GM12878 (cell line): Measurements from ENCODE around the gene CDCA7L. TPM values are rescaled to one million over a fixed set of nuclear protein-coding genes. Genes with fewer than 3 reads are reported as not detected.

Experiments used
- ATAC-seq: fragments of 200-7000 bp; cut with Tn5 transposase; 3 replicates; pipeline ENCODE4 v1.9.1; 2020; ENCODE audit warnings: mild to moderate bottlenecking, moderate library complexity
- BruUV-seq: library from RNA; stranded (reverse); fragments of 400-500 nt; replicated peaks from 2 replicates; lab custom pipeline; 2021; lab: Mats Ljungman, UMichigan
- CTCF ChIA-PET: fragments of 300-600 bp; sonication (Branson Sonifier 250); formaldehyde crosslinking; extraction: SDS; loops from one replicate; lab custom pipeline; 2021; ENCODE audit warnings: inconsistent platforms; lab: Yijun Ruan, JAX
- POLR2A ChIA-PET: fragments of 350-600 bp; formaldehyde crosslinking; extraction: SDS; loops from one replicate; lab custom pipeline; 2021; ENCODE audit warnings: inconsistent platforms; lab: Charles Lee
- RAD21 ChIA-PET: fragments of 300-600 bp; sonication (Branson Sonifier 250); formaldehyde crosslinking; loops from one replicate; lab custom pipeline; 2023; ENCODE audit warnings: antibody characterized with exemption; ENCODE audit not compliant: unreplicated experiment; lab: Charles Lee
- SMC1A ChIA-PET: fragments of 300-600 bp; sonication (Branson Sonifier 250); formaldehyde crosslinking; loops from one replicate; lab custom pipeline; 2023; ENCODE audit not compliant: unreplicated experiment, uncharacterized antibody; lab: Charles Lee
- DNase-seq: peaks from one replicate; pipeline ENCODE4 v3.0.0-alpha.2; 2011; ENCODE audit warnings: low read depth, low spot score
- FAIRE-seq: peaks from 3 replicates; lab custom pipeline; 2011; peaks lifted over from hg19 to GRCh38; lab: Jason Lieb, UNC
- H2AFZ ChIP-seq: 2 replicates; pipeline ENCODE4 v1.6.0; 2011; ENCODE audit warnings: low read depth, low read length, control low read depth; ENCODE audit not compliant: control insufficient read depth
- H3K27ac ChIP-seq: 2 replicates; pipeline ENCODE4 v1.5.1; 2011; ENCODE audit warnings: control low read depth; ENCODE audit not compliant: control insufficient read depth, insufficient read depth
- H3K27me3 ChIP-seq, 2 experiments: replicated peaks in 1 of 2; 2 replicates each; pipeline versions ENCODE4 v1.6.0 to v1.6.1; 2011; ENCODE audit warnings: low read length in 1 of 2; ENCODE audit not compliant: control insufficient read depth in 2 of 2, insufficient read depth in 2 of 2
- H3K36me3 ChIP-seq, 2 experiments: 2 replicates each; pipeline ENCODE4 v1.5.1; 2011; ENCODE audit warnings: low read length in 1 of 2; ENCODE audit not compliant: control insufficient read depth in 2 of 2, insufficient read depth in 2 of 2
- H3K4me1 ChIP-seq: 2 replicates; pipeline ENCODE4 v1.6.1; 2011; ENCODE audit warnings: mild to moderate bottlenecking, low read length, moderate library complexity, mixed read lengths; ENCODE audit not compliant: control insufficient read depth, insufficient read depth
- H3K4me2 ChIP-seq: 2 replicates; pipeline ENCODE4 v1.6.0; 2011; ENCODE audit warnings: control low read depth; ENCODE audit not compliant: control insufficient read depth, insufficient read depth
- H3K4me3 ChIP-seq: fragments of 200-600 bp; sonication (generic); 2 replicates; pipeline ENCODE4 v1.5.1; 2016
- H3K79me2 ChIP-seq: 2 replicates; pipeline ENCODE4 v1.6.0; 2011; ENCODE audit warnings: low read length; ENCODE audit not compliant: control insufficient read depth, insufficient read depth
- H3K9ac ChIP-seq: 2 replicates; pipeline ENCODE4 v1.8.0; 2011; ENCODE audit warnings: low read length, control low read depth, mixed read lengths; ENCODE audit not compliant: control insufficient read depth, insufficient read depth
- H3K9me3 ChIP-seq: replicated peaks from 3 replicates; pipeline ENCODE4 v1.5.1; 2011; ENCODE audit warnings: mild to moderate bottlenecking, low read length; ENCODE audit not compliant: control insufficient read depth, insufficient read depth
- H4K20me1 ChIP-seq: 2 replicates; pipeline ENCODE4 v1.6.0; 2011; ENCODE audit not compliant: control insufficient read depth, insufficient read depth
- BMI1 ChIP-seq: fragments of 450-650 bp; IDR thresholded peaks from 2 replicates; pipeline ENCODE4 v1.6.1; 2016; ENCODE audit warnings: mild to moderate bottlenecking, moderate library complexity, borderline replicate concordance
- CBFB ChIP-seq: IDR thresholded peaks from 2 replicates; pipeline ENCODE4 v1.6.1; 2016; ENCODE audit warnings: antibody characterized with exemption, low read depth
- EGR1 ChIP-seq, 2 experiments: IDR thresholded peaks; 1 replicate in 1 of 2; 2 replicates in 1 of 2; pipeline ENCODE4 v1.6.1; 2011 to 2012; ENCODE audit warnings: low read depth in 2 of 2, low read length in 2 of 2, borderline replicate concordance in 1 of 2, mild to moderate bottlenecking in 1 of 2, moderate library complexity in 1 of 2
- IRF5 ChIP-seq: fragments of 450-650 bp; IDR thresholded peaks from 2 replicates; pipeline ENCODE4 v1.6.1; 2017; ENCODE audit warnings: borderline replicate concordance
- MAX ChIP-seq: IDR thresholded peaks from 2 replicates; pipeline ENCODE4 v1.6.1; 2012; ENCODE audit warnings: low read depth, low read length, improper control_type of control experiment
- PBX3 ChIP-seq: IDR thresholded peaks from 2 replicates; pipeline ENCODE4 v1.6.1; 2011; ENCODE audit warnings: mild to moderate bottlenecking, low read depth, low read length, moderate library complexity; ENCODE audit not compliant: insufficient replicate concordance
- RAD51 ChIP-seq: fragments of 450-650 bp; IDR thresholded peaks from 2 replicates; pipeline ENCODE4 v1.6.1; 2016; ENCODE audit warnings: moderate library complexity, mild to moderate bottlenecking, inconsistent platforms
- SMAD1 ChIP-seq: fragments of 450-650 bp; IDR thresholded peaks from 2 replicates; pipeline ENCODE4 v1.6.1; 2018; ENCODE audit warnings: mild to moderate bottlenecking, low read depth; ENCODE audit not compliant: partially characterized antibody
- SMC3 ChIP-seq: IDR thresholded peaks from 2 replicates; pipeline ENCODE4 v1.6.1; 2011; ENCODE audit warnings: low read length, improper control_type of control experiment, borderline replicate concordance
- YY1 ChIP-seq: IDR thresholded peaks from 2 replicates; pipeline ENCODE4 v1.6.1; 2011; ENCODE audit warnings: low read depth, mild to moderate bottlenecking, low read length
- ZNF274 ChIP-seq: IDR thresholded peaks from one replicate; pipeline ENCODE4 v1.8.0; 2011; ENCODE audit not compliant: insufficient read length, insufficient read depth
- in situ Hi-C: fragments of 300-500 bp; cut with MboI; formaldehyde crosslinking; loops from 9 replicates; pipeline ENCODE4 v1.14.3; 2018; ENCODE audit warnings: mixed read lengths
- intact Hi-C: fragments of 100-400 bp; cut with micrococcal nuclease; formaldehyde crosslinking; loops from one replicate; pipeline ENCODE4 v1.14.2; 2022; ENCODE audit not compliant: unreplicated experiment
- polyA plus RNA-seq, 11 experiments: library from polyadenylated mRNA; depleted of rRNA in 4 of 11; unstranded in 6 of 11; stranded (reverse) in 5 of 11; fragments of >200 nt; fragmentation: Nextera tagmentation in 4 of 11; fragmentation: Illumina TruSeq in 1 of 11; extraction: Ambion mirVana in 4 of 11; extraction: Trizol in 1 of 11; gene quantifications; 1 replicate in 1 of 11; 2 replicates in 10 of 11; pipeline versions ENCODE4 v1.2.1 to v1.2.3, GENCODE V29; 2011 to 2016; ENCODE audit warnings: inconsistent platforms in 2 of 11, missing spikeins in 2 of 11, low read depth in 1 of 11
- total RNA-seq, 4 experiments: library from RNA; depleted of rRNA in 3 of 4; stranded (reverse); fragments of >200 nt in 3 of 4; fragmentation: Illumina TruSeq in 1 of 4; extraction: Trizol in 1 of 4; gene quantifications; 2 replicates each; pipeline versions ENCODE4 v1.2.1 to v1.2.3, GENCODE V29; 2013 to 2021

Gene CDCA7L
- total and polyA plus RNA-seq, 10 of the 15 experiments (the other 5 are each of a cell fraction or from before 2014, with no cell fraction given) = 30.3 to 92.2 (median 68.5) TPM

- no peaks in the 10 kb centered on the region for H3K79me2 ChIP-seq
- no peaks in the 10 kb centered on the region for H3K27me3 ChIP-seq
- no peak overlapping the region for H3K27ac ChIP-seq
- H3K9ac ChIP-seq = no peak overlapping the region
- no peak for ATAC-seq
- ChIA-PET CTCF (no interaction called here), SMC1A (no interaction called here), RAD21 (interaction anchor here (1.4 kb wide), 1 partner anchor 133 kb away, joined by 3 read pairs; no protein-coding TSS in a partner anchor), POLR2A (no interaction called here)
- no TSS peak for BruUV-seq
- no peaks in the 10 kb centered on the region for H3K9me3 ChIP-seq
- FAIRE-seq = no peak
- TF ChIP-seq PBX3 (no peak), RAD51 (no peak), MAX (no peak), IRF5 (no peak), EGR1 (IDR thresholded peaks at IDR 0.05; ENCODE audit: borderline replicate concordance in 1 of 2, low read depth in 2 of 2, low read length in 2 of 2) (no peak), SMAD1 (no peak), YY1 (no peak), BMI1 (no peak), ZNF274 (no peak), CBFB (no peak), SMC3 (no peak)
- DNase-seq = no peak
- H4K20me1 ChIP-seq = no peaks in the 10 kb centered on the region
- H3K36me3 ChIP-seq = no peaks in the 10 kb centered on the region
- intact Hi-C loops (no loop called here), in situ Hi-C loops (no loop called here)
- no peak overlapping the region for H3K4me2 ChIP-seq
- no peak overlapping the region for H3K4me3 ChIP-seq
- H2AFZ ChIP-seq = no peak overlapping the region
- H3K4me1 ChIP-seq = no peaks in the 10 kb centered on the region
Measured at GRCh38 chr7:21867226-21867625, 78.5 kb downstream of the CDCA7L start.
